NCI-H2107 (cell line): ENCODE results near the gene KHNYN.
"Not testable (repeated sequence)": the region's sequence is repeated elsewhere in the genome, so short reads cannot be mapped to it uniquely, and the experiment has no call there.

Experiments
- DNase-seq: peaks from one replicate; lab custom pipeline; 2025; lab: John Stamatoyannopoulos, UW

Gene KHNYN

GRCh38 chr14:24429395-24430142, at the start of gene KHNYN, which contains the start of gene CBLN3:
Gene KHNYN (plus strand): TSS chr14:24429954. CDS start chr14:24430731, 777 bp downstream.
Gene CBLN3 (minus strand): TSS chr14:24429668. CDS start chr14:24429054, 614 bp downstream.
- DNase-seq = peak; percentile 84

GRCh38 chr14:24381363-24382063, 48.2 kb upstream of the KHNYN start:
- DNase-seq = no peak

- no peak for DNase-seq
Measured at GRCh38 chr14:24382064-24382371, 47.7 kb upstream of the KHNYN start.

DNA sequence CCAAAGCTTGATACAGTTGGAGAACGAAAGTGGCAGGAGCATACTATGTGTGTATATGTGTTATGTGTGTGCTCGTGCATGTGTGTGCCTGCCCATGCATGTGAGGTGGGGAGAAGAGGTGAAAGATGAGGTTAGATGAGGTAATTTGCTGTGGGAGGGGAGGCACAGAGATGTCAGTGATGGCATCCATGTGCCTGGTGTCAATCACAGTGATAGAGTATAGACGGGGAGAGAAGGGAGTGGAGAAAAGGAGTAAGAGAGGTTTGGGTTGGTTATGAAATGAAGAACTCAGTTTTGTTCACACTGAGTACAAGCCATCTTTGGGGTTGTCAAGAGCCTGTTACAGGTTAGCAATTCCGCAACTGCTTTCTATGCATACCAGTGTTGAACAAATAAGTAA, 45.6 kb upstream of the KHNYN start:
- no peak for DNase-seq

DNA sequence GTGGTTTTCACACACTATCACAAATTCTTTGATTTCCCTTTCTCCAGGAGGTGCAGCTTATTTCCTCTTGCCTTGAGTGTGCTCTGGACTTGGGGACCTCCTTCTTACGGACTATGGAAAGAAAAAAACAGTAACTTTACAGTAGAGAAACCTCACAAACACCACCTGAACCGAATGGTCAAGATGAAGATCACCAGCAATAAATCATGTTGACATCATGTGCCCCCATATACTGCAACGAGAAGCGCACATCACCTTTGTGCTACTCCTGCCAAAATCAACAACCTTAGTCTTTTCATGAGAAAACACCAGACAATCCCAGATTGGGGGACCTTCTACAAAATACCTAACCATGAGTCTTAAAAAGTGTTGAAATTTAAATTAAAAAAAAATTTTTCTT, 44.2 kb upstream of the KHNYN start:
- no peak for DNase-seq

DNA sequence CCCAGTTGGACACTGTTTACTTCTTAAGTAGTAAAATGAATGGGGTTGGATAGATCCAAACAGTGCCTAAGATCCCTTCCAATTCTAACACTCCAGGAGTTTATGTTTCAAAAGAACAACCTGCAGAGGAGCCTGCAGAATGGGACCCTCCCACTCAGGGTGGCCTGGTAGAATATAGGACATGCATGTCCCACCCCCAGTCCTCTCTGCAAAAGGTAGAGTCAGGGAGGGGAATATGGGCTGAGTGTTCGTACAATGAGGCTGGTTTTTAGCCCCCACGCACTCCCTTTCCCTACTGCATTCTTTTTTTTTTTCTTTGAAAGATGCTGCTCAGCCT, 42.8 kb upstream of the KHNYN start:
- no peak for DNase-seq

- not testable (repeated sequence) for DNase-seq
Measured at GRCh38 chr14:24387579-24387978, 42.2 kb upstream of the KHNYN start.

GRCh38 chr14:24388474-24389179, 41.1 kb upstream of the KHNYN start:
- no peak for DNase-seq

GRCh38 chr14:24389226-24389848, 40.4 kb upstream of the KHNYN start:
- no peak for DNase-seq

- no peak for DNase-seq
Measured at GRCh38 chr14:24390701-24391468, 38.9 kb upstream of the KHNYN start.

GRCh38 chr14:24392325-24393091, 37.2 kb upstream of the KHNYN start:
- no peak for DNase-seq

DNA sequence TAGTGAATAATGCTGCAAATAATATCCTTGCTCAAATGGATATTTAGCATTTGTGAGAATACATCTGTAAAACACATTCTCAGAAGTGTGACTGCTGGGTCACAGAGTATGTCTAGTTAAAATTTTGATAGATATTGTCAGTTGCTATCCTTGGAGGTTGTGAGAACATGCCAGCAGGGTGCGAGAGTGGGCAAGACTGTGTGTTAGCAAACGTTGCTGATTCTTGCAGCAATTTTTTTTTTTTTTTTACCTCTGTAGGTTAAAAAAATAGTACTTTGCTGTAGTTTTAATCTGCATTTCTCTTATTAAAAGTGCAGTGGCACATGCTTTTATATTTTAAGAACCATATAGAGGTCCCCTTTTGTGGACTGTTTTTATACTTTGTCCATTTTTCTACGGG, 35.5 kb upstream of the KHNYN start:
- no peak for DNase-seq

- DNase-seq = no peak
Measured at GRCh38 chr14:24395609-24396582, 33.9 kb upstream of the KHNYN start.

- DNase-seq = no peak
Measured at GRCh38 chr14:24397639-24398292, 32.0 kb upstream of the KHNYN start.

- no peak for DNase-seq
Measured at GRCh38 chr14:24398293-24398652, 31.5 kb upstream of the KHNYN start.

- no peak for DNase-seq
Measured at GRCh38 chr14:24398653-24399446, 30.9 kb upstream of the KHNYN start, which contains the start of gene NYNRIN. Gene NYNRIN (plus strand): TSS chr14:24399003. CDS start chr14:24399247, 244 bp downstream.

GRCh38 chr14:24399447-24399822, 30.3 kb upstream of the KHNYN start:
- DNase-seq = no peak

GRCh38 chr14:24399999-24400718, 29.6 kb upstream of the KHNYN start:
- no peak for DNase-seq
